Psoas muscle (tissue), 8 donors: ENCODE data around the gene LRRC36. TPM values are rescaled to one million over a fixed set of nuclear protein-coding genes. Genes with fewer than 3 reads are reported as not detected.

ENCODE experiments used
- ATAC-seq, 4 donors: fragments of 200-7000 bp; cut with Tn5 transposase; one replicate each; pipeline ENCODE4 v1.9.1; 2020; ENCODE audit warnings: moderate library complexity in 3 of 4, mild to moderate bottlenecking in 2 of 4
- DNase-seq, 2 donors: peaks; one replicate each; pipeline ENCODE4 v3.0.0-alpha.2; 2020
- H3K27ac ChIP-seq: fragments of 200-600 bp; one replicate; pipeline ENCODE4 v1.8.0; 2022
- H3K27me3 ChIP-seq, 3 donors: fragments of 200-600 bp in 1 of 3; one replicate each; pipeline versions ENCODE4 v1.6.1 to v1.8.0; 2013 to 2022; ENCODE audit warnings: low read length in 2 of 3, mild to moderate bottlenecking in 2 of 3, moderate library complexity in 1 of 3; ENCODE audit not compliant: insufficient read depth in 3 of 3
- H3K36me3 ChIP-seq, 2 donors: fragments of 200-600 bp in 1 of 2; one replicate each; pipeline versions ENCODE4 v1.6.1 to v1.8.0; 2013 to 2022; ENCODE audit warnings: low read depth in 1 of 2, mild to moderate bottlenecking in 1 of 2, moderate library complexity in 1 of 2; ENCODE audit not compliant: insufficient read depth in 1 of 2
- H3K4me1 ChIP-seq: fragments of 200-600 bp; one replicate; pipeline ENCODE4 v1.8.0; 2022
- H3K4me3 ChIP-seq: fragments of 200-600 bp; one replicate; pipeline ENCODE4 v1.8.0; 2022; ENCODE audit warnings: mild to moderate bottlenecking
- H3K9me3 ChIP-seq: fragments of 200-600 bp; one replicate; pipeline ENCODE4 v1.8.0; 2022
- WGBS, 3 donors: extraction: QIAGEN DNeasy Blood & Tissue Kit; methylation state at CpG; one replicate each; pipeline versions ENCODE4 v1.1.6 to v1.1.7; 2013; 5-methylcytosine and 5-hydroxymethylcytosine counted together
- intact Hi-C, 2 donors: fragments of 100-400 bp; cut with DNase I; formaldehyde crosslinking; loops; one replicate each; pipeline versions ENCODE4 v1.11.0 to v1.14.2; 2022
- polyA plus RNA-seq, 3 donors: library from polyadenylated mRNA; stranded (reverse); fragments of 200-250 nt; gene quantifications; one replicate each; pipeline ENCODE4 v1.2.3, GENCODE V29; 2013
- total RNA-seq, 4 donors: library from RNA; stranded (reverse); fragmentation: NEBNext Ultra II Directional in 2 of 4; extraction: Animal tissue kit (Norgen Biotek cat#: 25700) in 2 of 4; gene quantifications; one replicate each; pipeline versions ENCODE4 v1.2.1 to v1.2.4, GENCODE V29; 2021 to 2023
- TF ChIP-seq, protein P1 (sequence below): fragments of 200-600 bp; IDR thresholded peaks from one replicate; pipeline ENCODE4 v1.8.0; 2022; ENCODE audit warnings: antibody characterized with exemption
- donor health status: healthy with polysubstance abuse.
- donor health status: DM: no; HTN: no; CAD: no; lungs with moderate emphysema.
- donor health status: Bipolar disorder and iron deficiency.
- donor health status: healthy.
- donor health status: DM: yes; HTN: yes; CAD: no.
- donor health status: DM: no; HTN: no; CAD: no.
- donor health status: DM: no; HTN: no; CAD: no.
- donor health status: DM: yes; HTN: yes; CAD: no.

Gene LRRC36
- total and polyA plus RNA-seq, 7 donors: 0.06 to 0.25 (median 0.11) TPM; not detected in 4

DNA sequence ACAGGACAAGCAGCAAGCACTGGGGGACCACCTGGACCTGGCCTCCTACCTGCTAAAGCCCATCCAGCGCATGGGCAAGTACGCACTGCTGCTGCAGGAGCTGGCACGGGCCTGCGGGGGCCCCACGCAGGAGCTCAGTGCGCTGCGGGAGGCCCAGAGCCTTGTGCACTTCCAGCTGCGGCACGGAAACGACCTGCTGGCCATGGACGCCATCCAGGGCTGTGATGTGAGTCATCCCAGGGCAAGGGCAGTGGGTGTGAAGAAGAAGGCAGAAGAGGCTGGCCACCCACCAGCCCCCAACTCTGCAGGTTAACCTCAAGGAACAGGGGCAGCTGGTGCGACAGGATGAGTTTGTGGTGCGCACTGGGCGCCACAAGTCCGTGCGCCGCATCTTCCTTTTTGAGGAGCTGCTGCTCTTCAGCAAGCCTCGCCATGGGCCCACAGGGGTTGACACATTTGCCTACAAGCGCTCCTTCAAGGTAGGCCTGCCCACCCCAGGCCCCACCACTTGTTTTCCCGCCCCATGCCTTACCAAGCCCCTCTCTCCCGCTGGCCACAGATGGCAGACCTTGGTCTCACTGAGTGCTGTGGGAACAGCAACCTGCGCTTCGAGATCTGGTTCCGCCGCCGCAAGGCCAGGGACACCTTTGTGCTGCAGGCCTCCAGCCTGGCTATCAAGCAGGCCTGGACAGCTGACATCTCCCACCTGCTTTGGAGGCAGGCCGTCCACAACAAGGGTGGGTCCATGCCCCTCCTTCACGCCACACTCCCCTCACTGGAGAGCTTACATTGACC is 40.0 kb upstream of the LRRC36 start:
- Histone ChIP-seq H3K4me3 (no peak overlapping the region), H3K27ac (no peak overlapping the region), H3K4me1 (no peaks in the 10 kb centered on the region), H3K9me3 (no peaks in the 10 kb centered on the region), H3K27me3 (no peaks in the 10 kb centered on the region), H3K36me3 (no peaks in the 10 kb centered on the region)
- 90 to 92% (median 91%) methylated on average over 28 of the region's 28 CpGs for WGBS, 3 donors
- DNase-seq (peak in 1 of 2 donors; percentile 44), ATAC-seq (no peak)
- intact Hi-C loops: no loop called here
- TF ChIP-seq, protein P1, sequence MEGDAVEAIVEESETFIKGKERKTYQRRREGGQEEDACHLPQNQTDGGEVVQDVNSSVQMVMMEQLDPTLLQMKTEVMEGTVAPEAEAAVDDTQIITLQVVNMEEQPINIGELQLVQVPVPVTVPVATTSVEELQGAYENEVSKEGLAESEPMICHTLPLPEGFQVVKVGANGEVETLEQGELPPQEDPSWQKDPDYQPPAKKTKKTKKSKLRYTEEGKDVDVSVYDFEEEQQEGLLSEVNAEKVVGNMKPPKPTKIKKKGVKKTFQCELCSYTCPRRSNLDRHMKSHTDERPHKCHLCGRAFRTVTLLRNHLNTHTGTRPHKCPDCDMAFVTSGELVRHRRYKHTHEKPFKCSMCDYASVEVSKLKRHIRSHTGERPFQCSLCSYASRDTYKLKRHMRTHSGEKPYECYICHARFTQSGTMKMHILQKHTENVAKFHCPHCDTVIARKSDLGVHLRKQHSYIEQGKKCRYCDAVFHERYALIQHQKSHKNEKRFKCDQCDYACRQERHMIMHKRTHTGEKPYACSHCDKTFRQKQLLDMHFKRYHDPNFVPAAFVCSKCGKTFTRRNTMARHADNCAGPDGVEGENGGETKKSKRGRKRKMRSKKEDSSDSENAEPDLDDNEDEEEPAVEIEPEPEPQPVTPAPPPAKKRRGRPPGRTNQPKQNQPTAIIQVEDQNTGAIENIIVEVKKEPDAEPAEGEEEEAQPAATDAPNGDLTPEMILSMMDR: no peak

DNA sequence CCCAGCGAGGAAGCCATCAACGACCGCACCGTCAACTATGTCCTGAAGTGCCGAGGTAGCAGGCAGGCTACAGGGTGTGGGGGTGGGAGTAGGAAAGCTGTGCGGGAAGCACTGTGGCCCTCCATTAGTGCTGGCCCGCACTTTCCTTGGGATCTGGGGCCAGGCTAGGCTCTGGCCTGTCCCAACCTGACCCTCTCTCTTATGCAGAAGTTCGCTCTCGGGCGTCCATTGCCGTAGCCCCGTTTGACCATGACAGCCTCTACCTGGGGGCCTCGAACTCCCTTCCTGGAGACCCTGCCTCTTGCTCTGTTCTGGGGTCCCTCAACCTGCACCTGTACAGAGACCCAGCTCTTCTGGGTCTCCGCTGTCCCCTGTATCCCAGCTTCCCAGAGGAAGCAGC is 38.7 kb upstream of the LRRC36 start:
- H3K36me3 ChIP-seq: no peaks in the 10 kb centered on the region
- DNase-seq (peak in 1 of 2 donors; percentile 15), ATAC-seq (no peak)
- no peaks in the 10 kb centered on the region for H3K27me3 ChIP-seq
- no peaks in the 10 kb centered on the region for H3K4me1 ChIP-seq
- H3K4me3 ChIP-seq: no peak overlapping the region
- intact Hi-C loops: no loop called here
- TF ChIP-seq, protein P1: no peak
- WGBS, 3 donors: 94 to 95% (median 94%) methylated on average over 14 of the region's 14 CpGs
- no peaks in the 10 kb centered on the region for H3K9me3 ChIP-seq
- H3K27ac ChIP-seq: no peak overlapping the region

DNA sequence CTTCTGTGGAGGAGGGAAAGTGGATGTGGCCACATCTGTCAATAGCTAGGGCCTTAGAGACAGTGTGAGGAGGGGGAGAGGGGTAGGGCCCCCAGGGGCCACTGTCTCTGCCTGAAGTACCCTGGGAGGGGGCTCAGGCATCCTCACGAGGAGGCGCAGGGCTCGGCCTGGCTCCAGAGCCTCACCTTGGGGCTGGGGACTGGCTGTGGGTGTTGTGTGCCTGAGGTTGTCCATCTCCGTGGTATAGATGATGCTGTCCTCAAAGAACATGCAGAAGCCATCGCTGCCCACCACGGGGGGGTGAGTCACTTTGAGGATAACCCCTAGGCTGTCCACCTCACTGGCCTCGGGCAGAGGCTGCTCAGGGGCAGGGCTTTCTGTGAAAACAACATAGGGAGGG is 35.2 kb upstream of the LRRC36 start:
- ATAC-seq: no peak
- Histone ChIP-seq H3K27ac (no peak overlapping the region), H3K9me3 (no peaks in the 10 kb centered on the region), H3K27me3 (no peaks in the 10 kb centered on the region), H3K36me3 (no peaks in the 10 kb centered on the region), H3K4me1 (no peaks in the 10 kb centered on the region), H3K4me3 (no peak overlapping the region)
- intact Hi-C loops: no loop called here
- no peak for DNase-seq
- TF ChIP-seq, protein P1: no peak
- WGBS, 3 donors: 80 to 88% (median 87%) methylated on average over 7 of the region's 7 CpGs

DNA sequence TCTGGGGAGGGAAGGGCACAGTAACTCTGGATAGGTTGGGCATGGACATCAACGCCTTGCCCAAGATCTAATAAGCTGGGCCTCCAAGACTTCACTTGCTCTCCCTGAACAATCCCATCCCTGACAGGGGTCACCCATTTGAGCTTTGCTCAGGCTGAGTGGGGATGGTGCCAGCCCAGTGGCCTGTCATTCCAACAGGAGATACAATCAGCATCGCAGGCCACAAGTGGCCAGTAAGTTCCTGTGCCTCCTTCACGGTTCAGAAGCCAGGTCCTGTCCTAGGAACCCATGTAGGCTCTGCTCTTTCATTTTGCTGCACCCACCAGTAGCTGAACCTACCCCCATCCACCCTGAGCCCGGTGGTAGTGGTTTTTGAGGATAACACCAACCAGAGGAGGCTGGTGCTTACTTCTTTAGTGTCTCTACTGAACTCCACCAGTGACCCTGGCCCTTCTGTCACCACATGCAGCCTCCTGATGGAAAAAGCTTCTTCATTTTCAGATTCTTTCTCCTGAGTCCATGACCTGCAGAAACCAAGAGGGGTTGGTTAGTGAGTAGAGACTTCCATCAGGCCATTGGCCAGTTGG is 32.4 kb upstream of the LRRC36 start:
- Histone ChIP-seq H3K9me3 (no peaks in the 10 kb centered on the region), H3K36me3 (no peaks in the 10 kb centered on the region), H3K27ac (no peak overlapping the region), H3K4me3 (no peak overlapping the region), H3K27me3 (no peaks in the 10 kb centered on the region), H3K4me1 (no peaks in the 10 kb centered on the region)
- intact Hi-C loops: no loop called here
- 84 to 90% (median 87%) methylated on average over 4 of the region's 4 CpGs for WGBS, 3 donors
- TF ChIP-seq, protein P1: no peak
- no peak for DNase-seq
- no peak for ATAC-seq
